Measurements from ENCODE around the gene PLSCR3. TPM values are rescaled to one million over a fixed set of nuclear protein-coding genes. Genes with fewer than 3 reads are reported as not detected.

PLSCR3 gene
- total RNA-seq, 1 experiment from 2014 or later: 42.7 TPM

GRCh38 chr17:7343250-7343649 lies 51.1 kb downstream of the PLSCR3 start (continued):
- TF ChIP-seq FOXP4 (CRISPR knock-in tag; IDR thresholded peaks at IDR 0.05) (no peak), CDX4 (CRISPR knock-in tag; IDR thresholded peaks at IDR 0.05; ENCODE audit: borderline replicate concordance) (no peak), CREM (CRISPR knock-in tag; IDR thresholded peaks at IDR 0.05) (no peak), TEAD4 (CRISPR knock-in tag; IDR thresholded peaks at IDR 0.05) (no peak)
- TF ChIP-seq, protein P1, sequence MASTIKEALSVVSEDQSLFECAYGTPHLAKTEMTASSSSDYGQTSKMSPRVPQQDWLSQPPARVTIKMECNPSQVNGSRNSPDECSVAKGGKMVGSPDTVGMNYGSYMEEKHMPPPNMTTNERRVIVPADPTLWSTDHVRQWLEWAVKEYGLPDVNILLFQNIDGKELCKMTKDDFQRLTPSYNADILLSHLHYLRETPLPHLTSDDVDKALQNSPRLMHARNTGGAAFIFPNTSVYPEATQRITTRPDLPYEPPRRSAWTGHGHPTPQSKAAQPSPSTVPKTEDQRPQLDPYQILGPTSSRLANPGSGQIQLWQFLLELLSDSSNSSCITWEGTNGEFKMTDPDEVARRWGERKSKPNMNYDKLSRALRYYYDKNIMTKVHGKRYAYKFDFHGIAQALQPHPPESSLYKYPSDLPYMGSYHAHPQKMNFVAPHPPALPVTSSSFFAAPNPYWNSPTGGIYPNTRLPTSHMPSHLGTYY (CRISPR knock-in tag; IDR thresholded peaks at IDR 0.05): no peak

DNA sequence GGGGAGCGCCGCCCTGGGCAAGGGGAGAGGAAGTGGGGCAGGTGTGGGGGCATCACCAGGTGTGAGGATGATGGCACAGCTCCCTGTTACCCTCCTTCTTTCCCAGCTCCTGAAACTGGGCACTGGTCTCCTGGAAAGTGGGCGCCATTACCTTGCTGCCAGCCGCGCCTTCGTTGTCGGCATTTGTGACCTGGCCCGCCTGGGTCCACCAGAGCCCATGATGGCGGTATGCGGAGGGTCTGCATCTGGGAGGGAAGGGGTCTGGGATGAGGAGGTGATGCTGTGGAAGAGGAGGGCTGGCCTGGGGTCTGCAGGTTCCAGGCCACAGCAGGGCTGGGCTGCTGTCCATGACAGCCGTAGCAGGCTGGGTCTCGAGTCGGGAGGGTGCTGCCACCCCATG lies 52.5 kb downstream of the PLSCR3 start:
- peaks cover 6% of the 10 kb centered on the region; the same call in 1 of the 2 replicates for H3K36me3 Mint-ChIP-seq
- no peaks in the 10 kb centered on the region for H3K9me3 Mint-ChIP-seq
- peaks cover 12% of the 10 kb centered on the region for H3K4me1 Mint-ChIP-seq
- POLR2A ChIA-PET: no interaction called here
- CTCF ChIA-PET: no interaction called here
- ATAC-seq (no peak), DNase-seq (ENCODE audit: low spot score) (no peak)
- no peak overlapping the region for H3K27ac Mint-ChIP-seq
- TF ChIP-seq USF2 (CRISPR knock-in tag; IDR thresholded peaks at IDR 0.05) (no peak), ZNF219 (CRISPR knock-in tag; IDR thresholded peaks at IDR 0.05; ENCODE audit: borderline replicate concordance) (no peak), ZNF396 (CRISPR knock-in tag; IDR thresholded peaks at IDR 0.05; ENCODE audit: borderline replicate concordance) (no peak), ZNF281 (CRISPR knock-in tag; IDR thresholded peaks at IDR 0.05) (no peak), PRRX2 (CRISPR knock-in tag; IDR thresholded peaks at IDR 0.05) (no peak), ZNF263 (CRISPR knock-in tag; IDR thresholded peaks at IDR 0.05; ENCODE audit: low read depth) (no peak), SMAD3 (CRISPR knock-in tag; IDR thresholded peaks at IDR 0.05; ENCODE audit: borderline replicate concordance) (no peak), FOXK1 (CRISPR knock-in tag; IDR thresholded peaks at IDR 0.05) (no peak), HMGA2 (CRISPR knock-in tag; IDR thresholded peaks at IDR 0.05) (no peak), ELF4 (CRISPR knock-in tag; IDR thresholded peaks at IDR 0.05; ENCODE audit: low read depth) (no peak), GABPB1 (CRISPR knock-in tag; IDR thresholded peaks at IDR 0.05) (no peak), NR2C2 (CRISPR knock-in tag; IDR thresholded peaks at IDR 0.05) (no peak), RELA (CRISPR knock-in tag; IDR thresholded peaks at IDR 0.05; ENCODE audit: borderline replicate concordance) (no peak), NFATC4 (CRISPR knock-in tag; IDR thresholded peaks at IDR 0.05) (no peak)
- TF ChIP-seq, protein P2, sequence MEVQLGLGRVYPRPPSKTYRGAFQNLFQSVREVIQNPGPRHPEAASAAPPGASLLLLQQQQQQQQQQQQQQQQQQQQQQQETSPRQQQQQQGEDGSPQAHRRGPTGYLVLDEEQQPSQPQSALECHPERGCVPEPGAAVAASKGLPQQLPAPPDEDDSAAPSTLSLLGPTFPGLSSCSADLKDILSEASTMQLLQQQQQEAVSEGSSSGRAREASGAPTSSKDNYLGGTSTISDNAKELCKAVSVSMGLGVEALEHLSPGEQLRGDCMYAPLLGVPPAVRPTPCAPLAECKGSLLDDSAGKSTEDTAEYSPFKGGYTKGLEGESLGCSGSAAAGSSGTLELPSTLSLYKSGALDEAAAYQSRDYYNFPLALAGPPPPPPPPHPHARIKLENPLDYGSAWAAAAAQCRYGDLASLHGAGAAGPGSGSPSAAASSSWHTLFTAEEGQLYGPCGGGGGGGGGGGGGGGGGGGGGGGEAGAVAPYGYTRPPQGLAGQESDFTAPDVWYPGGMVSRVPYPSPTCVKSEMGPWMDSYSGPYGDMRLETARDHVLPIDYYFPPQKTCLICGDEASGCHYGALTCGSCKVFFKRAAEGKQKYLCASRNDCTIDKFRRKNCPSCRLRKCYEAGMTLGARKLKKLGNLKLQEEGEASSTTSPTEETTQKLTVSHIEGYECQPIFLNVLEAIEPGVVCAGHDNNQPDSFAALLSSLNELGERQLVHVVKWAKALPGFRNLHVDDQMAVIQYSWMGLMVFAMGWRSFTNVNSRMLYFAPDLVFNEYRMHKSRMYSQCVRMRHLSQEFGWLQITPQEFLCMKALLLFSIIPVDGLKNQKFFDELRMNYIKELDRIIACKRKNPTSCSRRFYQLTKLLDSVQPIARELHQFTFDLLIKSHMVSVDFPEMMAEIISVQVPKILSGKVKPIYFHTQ (CRISPR knock-in tag; IDR thresholded peaks at IDR 0.05): no peak
- TF ChIP-seq, protein P3, sequence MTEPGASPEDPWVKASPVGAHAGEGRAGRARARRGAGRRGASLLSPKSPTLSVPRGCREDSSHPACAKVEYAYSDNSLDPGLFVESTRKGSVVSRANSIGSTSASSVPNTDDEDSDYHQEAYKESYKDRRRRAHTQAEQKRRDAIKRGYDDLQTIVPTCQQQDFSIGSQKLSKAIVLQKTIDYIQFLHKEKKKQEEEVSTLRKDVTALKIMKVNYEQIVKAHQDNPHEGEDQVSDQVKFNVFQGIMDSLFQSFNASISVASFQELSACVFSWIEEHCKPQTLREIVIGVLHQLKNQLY (CRISPR knock-in tag; IDR thresholded peaks at IDR 0.05): no peak
- H3K4me3 Mint-ChIP-seq: no peak overlapping the region
- H3K27me3 Mint-ChIP-seq (ENCODE audit: low read depth): no peaks in the 10 kb centered on the region

Data from WTC11 (cell line).